HEK293T (cell line): ENCODE data around the gene ZFPM1.

Experiments
- CTCF ChIA-PET: fragments of 350-600 bp; formaldehyde crosslinking; extraction: SDS; loops from one replicate; lab custom pipeline; 2021; ENCODE audit warnings: antibody characterized with exemption, inconsistent platforms; lab: Yijun Ruan, JAX
- POLR2A ChIA-PET: fragments of 350-600 bp; formaldehyde crosslinking; extraction: SDS; loops from one replicate; lab custom pipeline; 2020; ENCODE audit warnings: antibody characterized with exemption, inconsistent platforms; lab: Yijun Ruan, JAX
- DNase-seq: peaks from one replicate; pipeline ENCODE4 v3.0.0; 2012; ENCODE audit warnings: mixed read lengths; ENCODE audit errors: extremely low spot score
- ARNT ChIP-seq: fragments of 450-650 bp; IDR thresholded peaks from 2 replicates; pipeline ENCODE4 v1.6.1; 2017; ENCODE audit warnings: mild to moderate bottlenecking
- BHLHE40 ChIP-seq: fragments of 450-650 bp; IDR thresholded peaks from 2 replicates; pipeline ENCODE4 v1.6.1; 2016; ENCODE audit warnings: mild to moderate bottlenecking, moderate library complexity, borderline replicate concordance
- CTBP1 ChIP-seq: fragments of 450-650 bp; IDR thresholded peaks from 2 replicates; pipeline ENCODE4 v1.6.1; 2016; ENCODE audit warnings: borderline replicate concordance
- ELF4 ChIP-seq: fragments of 450-650 bp; IDR thresholded peaks from 2 replicates; pipeline ENCODE4 v1.6.1; 2017; ENCODE audit warnings: antibody characterized with exemption
- FOXA1 ChIP-seq: fragments of 450-650 bp; IDR thresholded peaks from 2 replicates; pipeline ENCODE4 v1.6.1; 2016; ENCODE audit warnings: mild to moderate bottlenecking
- FOXK2 ChIP-seq: fragments of 450-650 bp; IDR thresholded peaks from 2 replicates; pipeline ENCODE4 v1.6.1; 2016; ENCODE audit warnings: mild to moderate bottlenecking
- FOXM1 ChIP-seq: fragments of 450-650 bp; IDR thresholded peaks from 2 replicates; pipeline ENCODE4 v1.6.1; 2017; ENCODE audit warnings: mild to moderate bottlenecking, borderline replicate concordance
- HDGF ChIP-seq: fragments of 450-650 bp; IDR thresholded peaks from 2 replicates; pipeline ENCODE4 v1.6.1; 2017; ENCODE audit warnings: antibody characterized with exemption, borderline replicate concordance
- L3MBTL2 ChIP-seq: fragments of 450-650 bp; conservative IDR thresholded peaks from 2 replicates; pipeline ENCODE4 v1.6.1; 2016; ENCODE audit warnings: mild to moderate bottlenecking
- LEF1 ChIP-seq: fragments of 450-650 bp; IDR thresholded peaks from 2 replicates; pipeline ENCODE4 v1.6.1; 2017; ENCODE audit warnings: mild to moderate bottlenecking, borderline replicate concordance
- NFRKB ChIP-seq: fragments of 450-650 bp; IDR thresholded peaks from 2 replicates; pipeline ENCODE4 v1.6.1; 2016; ENCODE audit warnings: mild to moderate bottlenecking, moderate library complexity
- SP1 ChIP-seq: fragments of 450-650 bp; IDR thresholded peaks from 2 replicates; pipeline ENCODE4 v1.6.1; 2017
- SUZ12 ChIP-seq: fragments of 450-650 bp; IDR thresholded peaks from 2 replicates; pipeline ENCODE4 v1.6.1; 2016; ENCODE audit warnings: mild to moderate bottlenecking
- TARDBP ChIP-seq: fragments of 450-650 bp; IDR thresholded peaks from 2 replicates; pipeline ENCODE4 v1.6.1; 2016
- ZNF384 ChIP-seq: fragments of 450-650 bp; IDR thresholded peaks from 2 replicates; pipeline ENCODE4 v1.6.1; 2016
- TF ChIP-seq, protein P1 (sequence below): fragments of 450-650 bp; IDR thresholded peaks from 2 replicates; pipeline ENCODE4 v1.6.1; 2016

The ZFPM1 gene

GRCh38 chr16:88498576-88499208 lies 45.6 kb downstream of the ZFPM1 start:
- DNase-seq, result no peak
- CTCF ChIA-PET, result no interaction called here
- TF ChIP-seq ELF4 (no peak), TARDBP (no peak), BHLHE40 (no peak), NFRKB (no peak), L3MBTL2 (no peak), FOXA1 (no peak), CTBP1 (no peak)
- TF ChIP-seq, protein P1, sequence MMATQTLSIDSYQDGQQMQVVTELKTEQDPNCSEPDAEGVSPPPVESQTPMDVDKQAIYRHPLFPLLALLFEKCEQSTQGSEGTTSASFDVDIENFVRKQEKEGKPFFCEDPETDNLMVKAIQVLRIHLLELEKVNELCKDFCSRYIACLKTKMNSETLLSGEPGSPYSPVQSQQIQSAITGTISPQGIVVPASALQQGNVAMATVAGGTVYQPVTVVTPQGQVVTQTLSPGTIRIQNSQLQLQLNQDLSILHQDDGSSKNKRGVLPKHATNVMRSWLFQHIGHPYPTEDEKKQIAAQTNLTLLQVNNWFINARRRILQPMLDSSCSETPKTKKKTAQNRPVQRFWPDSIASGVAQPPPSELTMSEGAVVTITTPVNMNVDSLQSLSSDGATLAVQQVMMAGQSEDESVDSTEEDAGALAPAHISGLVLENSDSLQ, result no peak
- POLR2A ChIA-PET, result no interaction called here

- CTCF ChIA-PET, result no interaction called here
- DNase-seq, result no peak
- POLR2A ChIA-PET, result no interaction called here
- TF ChIP-seq SUZ12 (no peak), CTBP1 (no peak), FOXM1 (no peak), TARDBP (no peak), HDGF (no peak), NFRKB (no peak), ARNT (no peak), FOXA1 (no peak)
- TF ChIP-seq, protein P1, result no peak
Observed at GRCh38 chr16:88499292-88499691, 46.2 kb downstream of the ZFPM1 start.

- TF ChIP-seq TARDBP (no peak), FOXM1 (no peak), L3MBTL2 (no peak), ELF4 (no peak), SUZ12 (no peak), BHLHE40 (no peak), HDGF (no peak), NFRKB (no peak), LEF1 (no peak), CTBP1 (no peak), FOXK2 (no peak), FOXA1 (no peak), ZNF384 (no peak), SP1 (no peak), ARNT (no peak)
- TF ChIP-seq, protein P1, result no peak
- no peak for DNase-seq
- ChIA-PET POLR2A (no interaction called here), CTCF (no interaction called here)
Observed at GRCh38 chr16:88499836-88500251, 46.8 kb downstream of the ZFPM1 start.

- POLR2A ChIA-PET, result no interaction called here
- no peak for DNase-seq
- TF ChIP-seq ELF4 (no peak), SUZ12 (no peak), CTBP1 (no peak), TARDBP (no peak), HDGF (no peak), FOXK2 (no peak), SP1 (no peak), FOXM1 (no peak), ZNF384 (no peak), BHLHE40 (no peak), L3MBTL2 (no peak), FOXA1 (no peak), LEF1 (no peak), NFRKB (no peak), ARNT (no peak)
- TF ChIP-seq, protein P1, result no peak
- CTCF ChIA-PET, result no interaction called here
Observed at GRCh38 chr16:88500255-88500661, 47.2 kb downstream of the ZFPM1 start.

DNA sequence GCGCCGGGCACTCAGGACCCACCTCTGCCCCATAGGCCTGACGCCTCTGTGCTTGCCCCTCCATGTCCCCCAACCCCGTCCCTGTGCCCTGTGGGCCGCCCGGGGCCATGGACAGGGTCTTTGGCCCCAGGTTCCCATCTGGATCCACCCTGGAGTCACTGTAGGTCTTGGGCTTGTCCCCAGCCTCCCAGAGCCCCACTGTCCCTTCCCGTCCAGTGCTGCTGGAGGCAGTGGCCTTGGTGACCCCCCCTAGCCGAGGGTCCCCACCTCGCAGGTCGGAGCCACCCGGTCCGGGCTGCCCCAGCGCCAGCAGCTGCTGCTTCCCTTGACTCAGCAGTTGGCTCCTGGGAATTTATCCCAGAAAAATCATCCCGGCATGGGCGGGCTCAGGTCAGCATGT lies 49.3 kb downstream of the ZFPM1 start:
- TF ChIP-seq ZNF384 (no peak), FOXM1 (no peak)
- DNase-seq, result no peak
- ChIA-PET POLR2A (no interaction called here), CTCF (no interaction called here)

DNA sequence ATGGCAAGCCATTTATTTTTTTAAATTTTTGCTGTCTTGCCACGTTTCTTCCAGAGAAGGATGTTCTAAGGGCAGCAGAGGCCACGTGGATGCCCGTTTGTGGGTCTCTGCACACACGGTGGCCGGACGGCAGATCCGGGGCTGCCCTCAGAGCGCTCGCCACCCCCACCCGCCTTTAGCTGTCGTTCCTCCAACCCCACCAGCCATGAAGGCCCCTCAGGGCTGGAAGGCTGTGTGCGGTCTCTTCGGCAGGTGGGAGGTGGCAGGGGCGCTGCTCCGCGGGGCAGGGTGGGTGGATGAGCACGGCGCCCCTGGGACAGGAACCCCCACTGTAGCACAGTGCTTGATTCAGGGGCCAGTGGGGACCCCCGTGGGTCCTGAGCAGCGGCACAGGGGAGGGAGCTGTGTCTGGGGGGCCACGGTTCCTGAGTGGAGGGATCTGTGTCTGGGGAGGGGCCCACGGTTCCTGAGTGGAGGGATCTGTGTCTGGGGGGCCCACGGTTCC lies 49.7 kb downstream of the ZFPM1 start:
- no peak for TF ChIP-seq ELF4
- TF ChIP-seq SP1, result no peak
- no peak for TF ChIP-seq FOXK2
- TF ChIP-seq LEF1, result no peak
- TF ChIP-seq SUZ12, result no peak
- TF ChIP-seq L3MBTL2, result no peak
- TF ChIP-seq BHLHE40, result no peak
- no peak for TF ChIP-seq NFRKB
- no peak for TF ChIP-seq HDGF
- DNase-seq, result no peak
- CTCF ChIA-PET, result no interaction called here
- POLR2A ChIA-PET, result no interaction called here
